Fibroblast of lung (primary cell): ENCODE data around the gene PDZK1. TPM values are rescaled to one million over a fixed set of nuclear protein-coding genes. Genes with fewer than 3 reads are reported as not detected.
"Not testable (repeated sequence)": the region's sequence is repeated elsewhere in the genome, so short reads cannot be mapped to it uniquely, and the experiment has no call there.

Experiments used
- DNase-seq, 2 donors: peaks; one replicate each; pipeline versions ENCODE4 v3.0.0 to v3.0.0-alpha.2; 2010; ENCODE audit warnings: low read depth in 2 of 2
- H2AFZ ChIP-seq: 2 replicates; pipeline ENCODE4 v1.5.1; 2012; ENCODE audit warnings: low read length, control low read depth, inconsistent platforms
- H3K27ac ChIP-seq: 2 replicates; pipeline ENCODE4 v1.5.1; 2011; ENCODE audit warnings: low read length, control low read depth; ENCODE audit not compliant: insufficient read depth
- H3K27me3 ChIP-seq: 2 replicates; pipeline ENCODE4 v1.5.1; 2011; ENCODE audit warnings: mild to moderate bottlenecking, low read length; ENCODE audit not compliant: control insufficient read depth, insufficient read depth
- H3K36me3 ChIP-seq: 2 replicates; pipeline ENCODE4 v1.5.1; 2011; ENCODE audit warnings: low read length; ENCODE audit not compliant: control insufficient read depth, insufficient read depth
- H3K4me1 ChIP-seq: 2 replicates; pipeline ENCODE4 v1.5.1; 2011; ENCODE audit warnings: low read length; ENCODE audit not compliant: control insufficient read depth, insufficient read depth; ENCODE audit errors: extremely low read depth
- H3K4me2 ChIP-seq: 2 replicates; pipeline ENCODE4 v1.5.1; 2011; ENCODE audit warnings: low read length, control low read depth; ENCODE audit not compliant: insufficient read depth; ENCODE audit errors: extremely low read depth
- H3K4me3 ChIP-seq, 4 experiments: fragments of 200-600 bp in 1 of 4; sonication (generic) in 1 of 4; replicated peaks in 1 of 4; 2 replicates each; pipeline ENCODE4 v1.5.1; 2011 to 2016; ENCODE audit warnings: low read length in 4 of 4, low read depth in 3 of 4, mild to moderate bottlenecking in 3 of 4, control low read depth in 2 of 4, inconsistent platforms in 1 of 4, mixed read lengths in 1 of 4; ENCODE audit not compliant: insufficient read depth in 1 of 4; ENCODE audit errors: control extremely low read depth in 1 of 4
- H3K79me2 ChIP-seq: 2 replicates; pipeline ENCODE4 v1.5.1; 2012; ENCODE audit warnings: mild to moderate bottlenecking, low read length, inconsistent platforms; ENCODE audit not compliant: control insufficient read depth, insufficient read depth
- H3K9ac ChIP-seq: 2 replicates; pipeline ENCODE4 v1.5.1; 2011; ENCODE audit warnings: mild to moderate bottlenecking, low read length, control low read depth; ENCODE audit not compliant: insufficient read depth
- H3K9me3 ChIP-seq: 2 replicates; pipeline ENCODE4 v1.5.1; 2012; ENCODE audit warnings: low read depth, low read length; ENCODE audit not compliant: control insufficient read depth, insufficient read depth
- H4K20me1 ChIP-seq: 2 replicates; pipeline ENCODE4 v1.5.1; 2011; ENCODE audit warnings: low read length; ENCODE audit not compliant: control insufficient read depth, insufficient read depth; ENCODE audit errors: extremely low read depth
- EZH2 ChIP-seq: IDR thresholded peaks from 2 replicates; pipeline ENCODE4 v1.5.1; 2012; ENCODE audit warnings: low read length, control low read depth, mild to moderate bottlenecking; ENCODE audit errors: missing control alignments
- polyA plus RNA-seq, 2 donors: library from polyadenylated mRNA; depleted of rRNA in 1 of 2; stranded (reverse) in 1 of 2; unstranded in 1 of 2; fragments of >200 nt; gene quantifications; 2 replicates each; pipeline ENCODE4 v1.2.1, GENCODE V29; 2011 to 2012; ENCODE audit warnings: missing spikeins in 1 of 2
- total RNA-seq: library from RNA; depleted of rRNA; stranded (reverse); fragments of >200 nt; gene quantifications from 2 replicates; pipeline ENCODE4 v1.2.1, GENCODE V29; 2014
- TF ChIP-seq, protein P1 (sequence below), 2 donors: IDR thresholded peaks in 1 of 2; conservative IDR thresholded peaks in 1 of 2; 1 replicate in 1 of 2; 2 replicates in 1 of 2; pipeline ENCODE4 v1.5.1; 2011 to 2012; ENCODE audit warnings: low read length in 2 of 2, control low read depth in 1 of 2, inconsistent platforms in 1 of 2, low read depth in 1 of 2, mild to moderate bottlenecking in 1 of 2

Gene PDZK1
- total and polyA plus RNA-seq, 2 donors (not counting 1 experiment from before 2014, with no cell fraction given): 0.91 to 1.5 TPM

DNA sequence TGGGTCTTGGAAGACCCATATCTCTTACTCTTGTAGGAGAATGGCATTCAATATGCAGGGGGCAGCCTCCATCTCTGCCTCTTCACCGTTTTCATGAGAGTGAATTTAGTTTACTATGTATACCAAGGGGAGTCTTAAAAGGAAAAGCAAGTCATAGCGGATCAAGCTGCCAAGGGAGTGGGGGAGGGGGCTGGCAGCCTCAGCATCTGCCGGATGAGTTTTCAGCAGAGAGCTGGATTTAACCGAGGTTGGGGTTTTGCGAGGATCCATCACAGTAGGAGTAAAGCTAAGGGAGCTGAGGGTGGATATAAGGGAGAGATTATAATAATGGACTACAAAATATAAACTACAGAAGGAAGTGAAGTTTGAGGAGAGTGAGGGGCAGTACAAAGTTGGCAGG is 22.0 kb upstream of the PDZK1 start:
- Histone ChIP-seq H3K4me3 (no peak overlapping the region), H3K9ac (no peak overlapping the region), H3K4me1 (no peaks in the 10 kb centered on the region), H3K79me2 (no peaks in the 10 kb centered on the region), H3K9me3 (no peaks in the 10 kb centered on the region), H3K4me2 (no peak overlapping the region), H2AFZ (no peak overlapping the region), H4K20me1 (no peaks in the 10 kb centered on the region), H3K27ac (no peak overlapping the region), H3K27me3 (no peaks in the 10 kb centered on the region), H3K36me3 (no peaks in the 10 kb centered on the region)
- no peak for TF ChIP-seq EZH2
- TF ChIP-seq, protein P1, sequence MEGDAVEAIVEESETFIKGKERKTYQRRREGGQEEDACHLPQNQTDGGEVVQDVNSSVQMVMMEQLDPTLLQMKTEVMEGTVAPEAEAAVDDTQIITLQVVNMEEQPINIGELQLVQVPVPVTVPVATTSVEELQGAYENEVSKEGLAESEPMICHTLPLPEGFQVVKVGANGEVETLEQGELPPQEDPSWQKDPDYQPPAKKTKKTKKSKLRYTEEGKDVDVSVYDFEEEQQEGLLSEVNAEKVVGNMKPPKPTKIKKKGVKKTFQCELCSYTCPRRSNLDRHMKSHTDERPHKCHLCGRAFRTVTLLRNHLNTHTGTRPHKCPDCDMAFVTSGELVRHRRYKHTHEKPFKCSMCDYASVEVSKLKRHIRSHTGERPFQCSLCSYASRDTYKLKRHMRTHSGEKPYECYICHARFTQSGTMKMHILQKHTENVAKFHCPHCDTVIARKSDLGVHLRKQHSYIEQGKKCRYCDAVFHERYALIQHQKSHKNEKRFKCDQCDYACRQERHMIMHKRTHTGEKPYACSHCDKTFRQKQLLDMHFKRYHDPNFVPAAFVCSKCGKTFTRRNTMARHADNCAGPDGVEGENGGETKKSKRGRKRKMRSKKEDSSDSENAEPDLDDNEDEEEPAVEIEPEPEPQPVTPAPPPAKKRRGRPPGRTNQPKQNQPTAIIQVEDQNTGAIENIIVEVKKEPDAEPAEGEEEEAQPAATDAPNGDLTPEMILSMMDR (conservative IDR thresholded peaks at IDR 0.05 in 1 of 2, IDR thresholded peaks at IDR 0.05 in 1 of 2; ENCODE audit: low read depth in 1 of 2, low read length in 2 of 2): no peak
- peak in 1 of 2 donors; percentile 34 for DNase-seq

- not testable (repeated sequence) for H3K4me3 ChIP-seq, DNase-seq, H3K27ac ChIP-seq, H3K9me3 ChIP-seq, H3K27me3 ChIP-seq, H4K20me1 ChIP-seq, H3K4me1 ChIP-seq, H3K4me2 ChIP-seq, H3K36me3 ChIP-seq, H3K9ac ChIP-seq, H3K79me2 ChIP-seq, H2AFZ ChIP-seq
These were observed 19.0 kb upstream of the PDZK1 start for GRCh38 chr1:145726193-145726592.

DNA sequence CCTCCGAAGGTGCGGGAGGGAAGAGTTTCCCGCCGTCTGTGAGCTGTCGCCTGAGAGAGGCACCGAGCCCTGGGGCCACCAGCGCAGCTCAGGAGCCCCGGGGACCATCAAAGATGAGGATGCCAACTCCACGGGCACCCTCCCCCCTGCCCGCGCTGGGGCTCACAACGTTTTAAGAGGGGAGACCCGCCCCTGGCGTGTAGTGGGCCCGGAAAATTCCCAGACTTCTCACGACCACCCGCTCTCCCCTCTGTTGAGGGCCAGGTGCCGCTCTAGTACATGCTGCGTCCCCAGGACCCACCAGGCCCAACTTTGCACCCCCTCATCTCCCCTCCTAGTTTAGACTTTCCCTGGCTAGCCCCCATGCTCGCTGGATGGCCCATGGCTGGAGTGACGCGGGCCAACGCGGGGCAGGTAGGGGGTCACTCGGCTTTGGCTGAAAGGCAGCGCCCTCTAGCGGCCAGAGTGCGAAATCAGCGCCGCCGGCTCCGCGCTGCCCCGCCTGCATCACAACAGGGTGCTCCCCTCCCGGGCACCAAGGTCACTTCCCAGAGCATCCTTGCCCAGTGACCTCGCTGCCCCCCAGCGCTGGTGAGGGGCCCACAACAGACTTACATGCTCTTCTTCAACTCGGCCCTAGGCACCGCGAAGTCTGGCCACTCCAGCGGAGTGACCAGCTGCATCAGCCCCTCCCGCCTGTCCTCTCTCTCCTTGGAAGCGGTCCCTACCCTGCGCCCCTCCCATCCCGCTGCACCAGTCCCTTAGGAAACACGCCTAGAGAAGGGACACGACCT is 13.9 kb upstream of the PDZK1 start:
- Histone ChIP-seq H3K9me3 (no peaks in the 10 kb centered on the region), H2AFZ (peak overlapping the region; percentile 33), H3K27me3 (no peaks in the 10 kb centered on the region), H3K36me3 (no peaks in the 10 kb centered on the region), H3K4me3 (peak overlapping the region in 2 of 4 experiments; percentile 47 to 50), H3K9ac (no peak overlapping the region), H3K79me2 (no peaks in the 10 kb centered on the region), H3K4me2 (peak overlapping the region; percentile 78), H3K27ac (peak overlapping the region; percentile 68), H4K20me1 (no peaks in the 10 kb centered on the region), H3K4me1 (peaks cover 11% of the 10 kb centered on the region)
- TF ChIP-seq, protein P1 (conservative IDR thresholded peaks at IDR 0.05 in 1 of 2, IDR thresholded peaks at IDR 0.05 in 1 of 2; ENCODE audit: low read depth in 1 of 2, low read length in 2 of 2): peak; percentile 62 to 74
- TF ChIP-seq EZH2: no peak
- peak; percentile 46 to 47 for DNase-seq
